Fibroblast of lung (primary cell): ENCODE measurements around the gene SPEG.

Experiments
- CTCF ChIP-seq, 2 donors: IDR thresholded peaks in 1 of 2; conservative IDR thresholded peaks in 1 of 2; 1 replicate in 1 of 2; 2 replicates in 1 of 2; pipeline ENCODE4 v1.5.1; 2011 to 2012; ENCODE audit warnings: low read length in 2 of 2, control low read depth in 1 of 2, inconsistent platforms in 1 of 2, low read depth in 1 of 2, mild to moderate bottlenecking in 1 of 2
- EZH2 ChIP-seq: IDR thresholded peaks from 2 replicates; pipeline ENCODE4 v1.5.1; 2012; ENCODE audit warnings: low read length, control low read depth, mild to moderate bottlenecking; ENCODE audit errors: missing control alignments

GRCh38 chr2:219507581-219508443 is 73.2 kb downstream of the SPEG start:
- TF ChIP-seq CTCF (conservative IDR thresholded peaks at IDR 0.05 in 1 of 2, IDR thresholded peaks at IDR 0.05 in 1 of 2; ENCODE audit: low read depth in 1 of 2, low read length in 2 of 2) (no peak), EZH2 (no peak)
